ENCODE data around the gene PCDHA1. TPM values are rescaled to one million over a fixed set of nuclear protein-coding genes. Genes with fewer than 3 reads are reported as not detected.

PCDHA1 gene
- total and polyA plus RNA-seq, 9 of the 15 experiments (the other 6 are each of a cell fraction or from before 2014, with no cell fraction given), result not detected

DNA sequence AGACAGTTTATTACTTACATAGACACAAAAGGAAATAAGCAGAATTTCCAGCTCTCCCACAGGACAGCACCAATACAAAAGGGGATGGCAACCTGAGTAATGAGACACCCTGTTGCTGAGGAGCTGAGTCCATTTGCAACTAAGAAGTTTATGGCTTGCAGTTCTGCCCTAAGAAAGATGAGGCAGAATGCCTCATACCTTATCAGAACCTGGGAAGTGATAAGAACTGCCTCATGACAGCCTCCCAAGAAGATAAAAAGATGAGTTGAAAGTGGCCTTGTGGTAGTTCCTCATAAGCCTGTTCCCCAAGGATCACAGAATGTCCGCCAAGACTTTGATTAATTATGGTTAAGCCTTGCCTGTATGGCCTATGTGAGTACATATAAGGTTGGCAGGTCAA lies 44.0 kb upstream of the PCDHA1 start (continued):
- TF ChIP-seq ZBTB9 (CRISPR knock-in tag; IDR thresholded peaks at IDR 0.05) (no peak), KAT8 (IDR thresholded peaks at IDR 0.05; ENCODE audit: low read depth) (no peak), TCF7 (IDR thresholded peaks at IDR 0.05; ENCODE audit: borderline replicate concordance) (no peak), PHF20 (IDR thresholded peaks at IDR 0.05; ENCODE audit: partially characterized antibody) (no peak), NR1H2 (CRISPR knock-in tag; IDR thresholded peaks at IDR 0.05) (no peak), CTBP1 (IDR thresholded peaks at IDR 0.05; ENCODE audit: borderline replicate concordance) (peak; percentile 47; the same call in 1 of the 2 replicates), BCOR (IDR thresholded peaks at IDR 0.05) (no peak), CREB3L1 (IDR thresholded peaks at IDR 0.05; ENCODE audit: borderline replicate concordance, low read depth) (no peak), ZBED1 (IDR thresholded peaks at IDR 0.05) (no peak), NELFE (IDR thresholded peaks at IDR 0.05; ENCODE audit: insufficient read depth, insufficient read length) (no peak), SMARCE1 (IDR thresholded peaks at IDR 0.05) (no peak), ZC3H4 (CRISPR knock-in tag; IDR thresholded peaks at IDR 0.05; ENCODE audit: borderline replicate concordance) (no peak), ZNF174 (CRISPR knock-in tag; IDR thresholded peaks at IDR 0.05) (no peak)
- TF ChIP-seq, protein P1, sequence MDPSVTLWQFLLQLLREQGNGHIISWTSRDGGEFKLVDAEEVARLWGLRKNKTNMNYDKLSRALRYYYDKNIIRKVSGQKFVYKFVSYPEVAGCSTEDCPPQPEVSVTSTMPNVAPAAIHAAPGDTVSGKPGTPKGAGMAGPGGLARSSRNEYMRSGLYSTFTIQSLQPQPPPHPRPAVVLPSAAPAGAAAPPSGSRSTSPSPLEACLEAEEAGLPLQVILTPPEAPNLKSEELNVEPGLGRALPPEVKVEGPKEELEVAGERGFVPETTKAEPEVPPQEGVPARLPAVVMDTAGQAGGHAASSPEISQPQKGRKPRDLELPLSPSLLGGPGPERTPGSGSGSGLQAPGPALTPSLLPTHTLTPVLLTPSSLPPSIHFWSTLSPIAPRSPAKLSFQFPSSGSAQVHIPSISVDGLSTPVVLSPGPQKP (CRISPR knock-in tag; IDR thresholded peaks at IDR 0.05), result no peak
- TF ChIP-seq, protein P2, sequence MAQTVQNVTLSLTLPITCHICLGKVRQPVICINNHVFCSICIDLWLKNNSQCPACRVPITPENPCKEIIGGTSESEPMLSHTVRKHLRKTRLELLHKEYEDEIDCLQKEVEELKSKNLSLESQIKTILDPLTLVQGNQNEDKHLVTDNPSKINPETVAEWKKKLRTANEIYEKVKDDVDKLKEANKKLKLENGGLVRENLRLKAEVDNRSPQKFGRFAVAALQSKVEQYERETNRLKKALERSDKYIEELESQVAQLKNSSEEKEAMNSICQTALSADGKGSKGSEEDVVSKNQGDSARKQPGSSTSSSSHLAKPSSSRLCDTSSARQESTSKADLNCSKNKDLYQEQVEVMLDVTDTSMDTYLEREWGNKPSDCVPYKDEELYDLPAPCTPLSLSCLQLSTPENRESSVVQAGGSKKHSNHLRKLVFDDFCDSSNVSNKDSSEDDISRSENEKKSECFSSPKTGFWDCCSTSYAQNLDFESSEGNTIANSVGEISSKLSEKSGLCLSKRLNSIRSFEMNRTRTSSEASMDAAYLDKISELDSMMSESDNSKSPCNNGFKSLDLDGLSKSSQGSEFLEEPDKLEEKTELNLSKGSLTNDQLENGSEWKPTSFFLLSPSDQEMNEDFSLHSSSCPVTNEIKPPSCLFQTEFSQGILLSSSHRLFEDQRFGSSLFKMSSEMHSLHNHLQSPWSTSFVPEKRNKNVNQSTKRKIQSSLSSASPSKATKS (CRISPR knock-in tag; IDR thresholded peaks at IDR 0.05), result no peak
- TF ChIP-seq, protein P3, sequence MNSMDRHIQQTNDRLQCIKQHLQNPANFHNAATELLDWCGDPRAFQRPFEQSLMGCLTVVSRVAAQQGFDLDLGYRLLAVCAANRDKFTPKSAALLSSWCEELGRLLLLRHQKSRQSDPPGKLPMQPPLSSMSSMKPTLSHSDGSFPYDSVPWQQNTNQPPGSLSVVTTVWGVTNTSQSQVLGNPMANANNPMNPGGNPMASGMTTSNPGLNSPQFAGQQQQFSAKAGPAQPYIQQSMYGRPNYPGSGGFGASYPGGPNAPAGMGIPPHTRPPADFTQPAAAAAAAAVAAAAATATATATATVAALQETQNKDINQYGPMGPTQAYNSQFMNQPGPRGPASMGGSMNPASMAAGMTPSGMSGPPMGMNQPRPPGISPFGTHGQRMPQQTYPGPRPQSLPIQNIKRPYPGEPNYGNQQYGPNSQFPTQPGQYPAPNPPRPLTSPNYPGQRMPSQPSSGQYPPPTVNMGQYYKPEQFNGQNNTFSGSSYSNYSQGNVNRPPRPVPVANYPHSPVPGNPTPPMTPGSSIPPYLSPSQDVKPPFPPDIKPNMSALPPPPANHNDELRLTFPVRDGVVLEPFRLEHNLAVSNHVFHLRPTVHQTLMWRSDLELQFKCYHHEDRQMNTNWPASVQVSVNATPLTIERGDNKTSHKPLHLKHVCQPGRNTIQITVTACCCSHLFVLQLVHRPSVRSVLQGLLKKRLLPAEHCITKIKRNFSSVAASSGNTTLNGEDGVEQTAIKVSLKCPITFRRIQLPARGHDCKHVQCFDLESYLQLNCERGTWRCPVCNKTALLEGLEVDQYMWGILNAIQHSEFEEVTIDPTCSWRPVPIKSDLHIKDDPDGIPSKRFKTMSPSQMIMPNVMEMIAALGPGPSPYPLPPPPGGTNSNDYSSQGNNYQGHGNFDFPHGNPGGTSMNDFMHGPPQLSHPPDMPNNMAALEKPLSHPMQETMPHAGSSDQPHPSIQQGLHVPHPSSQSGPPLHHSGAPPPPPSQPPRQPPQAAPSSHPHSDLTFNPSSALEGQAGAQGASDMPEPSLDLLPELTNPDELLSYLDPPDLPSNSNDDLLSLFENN (IDR thresholded peaks at IDR 0.05; ENCODE audit: low read depth in 2 of 2, low read length in 2 of 2), result no peak
- TF ChIP-seq, protein P4, sequence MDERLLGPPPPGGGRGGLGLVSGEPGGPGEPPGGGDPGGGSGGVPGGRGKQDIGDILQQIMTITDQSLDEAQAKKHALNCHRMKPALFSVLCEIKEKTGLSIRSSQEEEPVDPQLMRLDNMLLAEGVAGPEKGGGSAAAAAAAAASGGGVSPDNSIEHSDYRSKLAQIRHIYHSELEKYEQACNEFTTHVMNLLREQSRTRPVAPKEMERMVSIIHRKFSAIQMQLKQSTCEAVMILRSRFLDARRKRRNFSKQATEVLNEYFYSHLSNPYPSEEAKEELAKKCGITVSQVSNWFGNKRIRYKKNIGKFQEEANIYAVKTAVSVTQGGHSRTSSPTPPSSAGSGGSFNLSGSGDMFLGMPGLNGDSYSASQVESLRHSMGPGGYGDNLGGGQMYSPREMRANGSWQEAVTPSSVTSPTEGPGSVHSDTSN (CRISPR knock-in tag; IDR thresholded peaks at IDR 0.05; ENCODE audit: low read depth), result no peak
- TF ChIP-seq, protein P4 (tag; conservative IDR thresholded peaks at IDR 0.05; ENCODE audit: low read depth), result no peak

Measured in K562 (cell line).